KBM-7 (cell line): ENCODE results near the gene DTX3.
"Not testable (repeated sequence)": the region's sequence is repeated elsewhere in the genome, so short reads cannot be mapped to it uniquely, and the experiment has no call there.

ENCODE experiments used
- DNase-seq: peaks from one replicate; pipeline ENCODE4 v3.0.0-alpha.2; 2015
- in situ Hi-C: fragments of 300-500 bp; cut with MboI; formaldehyde crosslinking; loops from 2 replicates; pipeline ENCODE4 v1.14.3; 2020; ENCODE audit warnings: low sequenced_read_pairs, low pct_unique_long_range_greater_than_20kb, mixed read lengths

The DTX3 gene

GRCh38 chr12:57616383-57617101 lies 11.9 kb downstream of the DTX3 start:
- DNase-seq = no peak
- in situ Hi-C loops = no loop called here

GRCh38 chr12:57617942-57618341 lies 13.3 kb downstream of the DTX3 start:
- in situ Hi-C loops = no loop called here
- DNase-seq = no peak

DNA sequence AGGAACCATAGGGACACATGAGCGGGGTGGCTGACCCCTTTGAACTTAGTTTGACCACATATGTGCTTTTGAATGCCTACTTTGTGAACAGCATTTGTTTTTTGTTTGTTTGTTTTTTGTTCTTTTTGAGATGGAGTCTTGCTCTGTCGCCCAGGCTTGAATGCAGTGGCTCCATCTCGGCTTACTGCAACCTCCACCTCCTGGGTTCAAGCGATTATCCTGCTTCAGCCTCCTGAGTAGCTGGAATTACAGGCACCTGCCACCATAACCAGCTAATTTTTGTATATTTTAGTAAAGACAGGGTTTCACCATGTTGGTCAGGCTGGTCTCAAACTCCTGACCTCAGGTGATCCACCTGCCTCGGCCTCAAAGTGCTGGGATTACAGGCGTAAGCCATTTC lies 13.8 kb downstream of the DTX3 start:
- in situ Hi-C loops, DNase-seq: not testable (repeated sequence)

GRCh38 chr12:57618966-57619433 lies 14.4 kb downstream of the DTX3 start:
- no peak for DNase-seq
- in situ Hi-C loops = no loop called here

DNA sequence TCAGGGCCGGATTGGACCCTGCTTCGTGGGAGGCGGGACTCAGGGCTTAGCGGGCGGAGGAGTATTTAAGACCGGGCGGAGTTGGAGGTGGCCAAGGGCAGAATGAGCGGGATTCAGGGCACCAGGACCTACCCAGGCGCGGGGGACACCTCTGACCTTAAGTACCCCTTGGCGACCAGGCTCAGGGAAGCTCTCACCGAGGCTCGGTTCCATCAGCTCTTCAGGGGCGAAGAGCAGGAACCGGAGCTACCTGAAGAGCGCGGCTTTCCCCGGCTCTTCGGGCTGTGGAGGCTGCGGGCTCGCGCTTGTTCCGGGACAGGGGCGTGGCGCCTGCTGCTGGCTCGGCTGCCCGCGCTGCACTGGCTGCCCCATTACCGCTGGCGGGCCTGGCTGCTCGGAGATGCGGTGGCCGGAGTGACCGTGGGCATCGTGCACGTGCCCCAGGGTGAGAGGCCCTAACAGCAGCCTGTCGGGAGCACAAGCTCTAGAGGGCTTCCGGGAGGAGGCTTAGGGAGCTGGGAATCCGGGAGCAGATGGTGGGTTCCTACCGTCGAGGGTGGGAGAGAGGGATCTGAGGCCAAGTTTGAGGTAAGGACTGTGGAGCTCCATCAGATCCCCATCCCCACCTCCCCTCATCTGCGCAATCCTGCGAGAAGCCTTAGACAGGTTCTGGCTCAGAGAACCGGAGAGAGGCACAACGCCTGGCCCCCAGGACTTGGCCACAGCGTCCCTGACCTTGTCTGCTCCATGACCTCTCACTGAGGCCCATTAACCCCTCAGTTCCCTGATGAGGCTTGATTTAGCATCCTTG lies 15.0 kb downstream of the DTX3 start:
- no peak for DNase-seq
- in situ Hi-C loops = no loop called here

DNA sequence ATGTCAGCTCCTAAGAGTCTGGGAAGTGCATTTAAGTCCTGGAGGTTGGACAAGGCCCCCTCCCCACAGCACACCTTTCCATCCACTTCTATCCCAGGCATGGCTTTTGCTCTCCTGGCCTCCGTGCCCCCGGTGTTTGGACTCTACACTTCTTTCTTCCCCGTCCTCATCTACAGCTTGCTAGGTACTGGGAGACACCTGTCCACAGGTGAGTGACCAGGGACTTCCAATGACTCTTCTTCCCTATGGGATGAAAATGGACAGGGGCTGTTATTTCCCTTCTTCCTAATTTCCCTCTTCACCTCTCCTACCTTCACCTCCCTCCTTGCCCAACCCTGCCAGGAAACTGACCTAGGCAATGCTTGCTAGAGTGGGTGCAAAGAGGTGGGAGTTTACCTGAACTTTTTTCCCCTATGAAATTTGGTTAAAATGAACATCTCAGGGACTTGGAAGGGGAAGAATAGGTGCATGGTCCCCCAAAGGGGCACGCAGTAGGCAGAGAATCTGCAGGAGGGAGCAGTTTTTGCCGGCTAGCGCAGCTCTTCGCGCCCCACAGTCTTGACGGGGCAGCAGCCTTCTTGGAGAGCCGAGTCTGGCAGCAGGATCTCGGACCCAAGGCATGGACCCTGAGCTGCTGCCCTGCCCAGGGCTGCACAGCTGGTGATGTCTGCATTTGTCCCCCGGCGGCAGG lies 15.8 kb downstream of the DTX3 start:
- no peak for DNase-seq
- in situ Hi-C loops = no loop called here

DNA sequence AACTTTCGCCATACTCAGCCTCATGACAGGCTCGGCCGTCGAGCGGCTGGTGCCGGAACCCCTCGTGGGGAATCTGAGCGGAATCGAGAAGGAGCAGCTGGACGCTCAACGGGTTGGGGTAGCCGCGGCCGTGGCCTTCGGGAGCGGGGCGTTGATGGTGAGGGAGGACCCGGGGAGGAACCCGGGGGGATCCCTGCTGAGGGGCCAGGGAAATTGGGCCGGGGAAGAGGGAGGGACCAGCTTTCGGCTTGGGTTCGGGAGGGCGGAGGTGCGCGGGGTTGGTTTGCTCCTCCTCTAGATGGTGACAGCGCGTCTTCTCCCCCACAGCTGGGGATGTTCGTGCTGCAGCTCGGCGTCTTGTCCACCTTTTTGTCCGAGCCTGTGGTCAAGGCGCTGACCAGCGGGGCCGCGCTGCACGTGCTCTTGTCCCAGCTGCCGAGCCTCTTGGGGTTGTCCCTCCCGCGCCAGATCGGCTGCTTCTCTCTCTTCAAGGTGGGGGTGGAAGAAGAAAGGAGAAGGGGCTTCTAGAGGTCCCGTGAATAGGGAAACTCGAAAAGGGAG lies 16.4 kb downstream of the DTX3 start:
- DNase-seq = no peak
- in situ Hi-C loops = no loop called here

DNA sequence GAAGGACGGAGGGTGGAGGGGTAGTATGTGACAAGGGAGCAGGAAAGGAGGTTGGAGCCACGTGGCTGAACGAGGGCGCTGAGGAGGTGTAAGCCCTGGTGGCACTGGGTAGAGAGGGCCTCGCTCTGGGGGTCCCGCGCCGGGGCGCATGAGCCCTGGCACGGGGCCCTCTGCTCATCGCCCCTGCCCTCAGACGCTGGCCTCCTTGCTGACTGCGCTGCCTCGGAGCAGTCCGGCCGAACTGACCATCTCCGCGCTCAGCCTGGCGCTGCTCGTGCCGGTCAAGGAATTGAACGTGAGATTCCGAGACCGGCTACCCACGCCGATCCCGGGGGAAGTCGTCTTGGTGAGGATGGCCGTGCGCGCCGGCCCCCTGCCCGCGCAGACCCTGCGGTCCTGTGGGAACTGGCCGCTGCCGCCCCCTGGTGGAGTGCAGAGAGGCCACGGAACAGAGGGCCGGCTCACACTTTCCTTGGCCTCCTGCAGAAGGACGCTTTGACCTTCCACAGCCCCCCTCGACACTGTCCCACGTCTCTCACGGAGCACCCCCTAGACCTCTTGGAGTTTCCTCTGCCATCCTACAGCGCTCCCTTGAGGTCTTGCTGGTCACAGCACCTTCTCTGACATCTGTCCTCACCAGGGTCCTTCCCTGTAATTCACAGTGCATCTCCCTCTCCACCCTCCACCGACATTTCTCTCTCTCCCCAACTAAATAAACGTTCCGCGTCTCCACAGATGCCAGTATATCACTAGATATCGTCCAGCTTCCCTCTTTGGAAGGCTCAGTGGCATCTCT lies 17.1 kb downstream of the DTX3 start:
- DNase-seq = peak; percentile 54
- in situ Hi-C loops = no loop called here

DNA sequence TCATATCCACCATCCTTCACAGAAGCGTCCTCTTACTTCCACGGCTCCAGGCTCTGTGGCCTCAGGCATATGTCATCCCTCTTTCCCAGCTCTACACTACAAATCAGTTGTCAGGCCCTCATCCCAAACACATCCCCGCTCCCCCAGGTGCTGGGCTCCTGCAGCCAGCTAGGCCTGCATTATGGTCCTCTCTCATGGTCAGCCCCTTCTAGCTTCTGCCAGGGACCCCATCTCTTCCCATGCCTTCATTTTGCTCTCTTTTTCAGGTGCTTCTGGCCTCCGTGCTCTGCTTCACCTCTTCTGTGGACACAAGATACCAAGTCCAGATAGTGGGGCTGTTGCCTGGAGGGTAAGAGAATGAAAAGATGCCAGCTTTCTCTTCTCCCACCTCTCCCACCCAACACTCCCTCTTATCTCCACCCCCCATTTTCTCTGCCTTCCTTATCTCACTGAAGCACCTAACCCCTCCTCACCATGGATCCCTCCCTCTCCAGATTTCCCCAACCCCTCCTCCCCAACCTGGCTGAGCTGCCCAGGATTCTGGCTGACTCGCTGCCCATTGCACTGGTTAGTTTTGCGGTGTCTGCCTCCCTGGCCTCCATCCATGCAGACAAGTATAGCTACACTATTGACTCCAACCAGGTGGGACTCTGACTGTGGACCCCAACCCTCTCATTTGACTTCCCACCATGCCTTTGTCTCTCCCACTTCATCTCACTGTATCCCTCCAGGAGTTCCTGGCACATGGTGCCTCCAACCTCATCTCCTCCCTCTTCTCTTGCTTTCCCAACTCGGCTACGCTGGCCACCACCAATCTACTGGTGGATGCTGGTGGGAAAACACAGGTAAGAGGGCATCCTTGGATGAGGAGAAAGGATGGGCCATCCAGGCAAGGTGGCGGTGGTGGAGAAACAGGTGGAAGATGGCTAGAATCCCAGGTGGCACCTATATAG lies 17.9 kb downstream of the DTX3 start:
- no peak for DNase-seq
- in situ Hi-C loops = no loop called here

DNA sequence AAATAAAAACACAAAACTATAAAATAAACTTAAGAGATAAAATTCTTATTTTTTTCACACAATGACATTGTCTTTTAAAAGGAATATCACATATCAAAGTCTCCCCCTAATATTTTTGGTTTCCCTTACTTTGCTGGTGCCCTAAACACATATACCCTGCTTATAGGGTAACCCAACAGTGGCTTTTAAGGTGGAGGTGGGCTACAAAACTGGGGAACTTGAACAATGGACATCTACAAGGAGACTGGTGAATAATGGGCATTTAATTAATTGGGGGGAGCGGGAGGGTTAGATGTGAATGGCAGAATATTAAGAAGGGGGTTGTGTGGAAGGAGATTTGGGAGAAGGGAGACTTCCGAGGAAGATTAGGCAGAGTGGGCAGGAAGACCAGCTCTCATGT lies 18.8 kb downstream of the DTX3 start:
- DNase-seq = no peak
- in situ Hi-C loops = no loop called here

DNA sequence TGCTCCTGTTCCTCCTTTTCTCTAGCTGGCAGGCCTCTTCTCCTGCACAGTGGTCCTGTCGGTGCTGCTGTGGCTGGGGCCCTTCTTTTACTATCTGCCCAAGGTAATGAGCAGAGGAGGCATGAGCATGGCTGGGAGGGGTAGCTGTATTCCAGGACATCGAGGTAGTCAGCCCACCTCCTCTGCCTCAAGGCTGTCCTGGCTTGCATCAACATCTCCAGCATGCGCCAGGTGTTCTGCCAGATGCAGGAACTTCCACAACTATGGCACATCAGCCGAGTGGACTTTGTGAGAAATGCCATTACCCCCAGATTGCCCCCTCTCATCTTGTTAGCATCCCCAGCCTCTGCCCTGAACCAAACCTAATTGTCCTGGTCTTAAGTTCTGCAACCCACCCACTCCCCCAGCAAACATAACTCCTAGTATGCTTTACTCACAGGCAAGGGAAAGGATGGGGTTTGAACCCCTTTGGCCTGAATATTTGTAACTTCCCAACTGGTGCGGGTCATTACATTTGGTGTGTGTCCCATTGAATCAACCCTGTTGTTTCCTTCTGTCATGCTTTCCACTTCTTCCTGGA lies 19.3 kb downstream of the DTX3 start:
- no peak for DNase-seq
- in situ Hi-C loops = no loop called here

GRCh38 chr12:57624441-57625220 lies 20.0 kb downstream of the DTX3 start:
- in situ Hi-C loops = no loop called here
- DNase-seq = no peak

DNA sequence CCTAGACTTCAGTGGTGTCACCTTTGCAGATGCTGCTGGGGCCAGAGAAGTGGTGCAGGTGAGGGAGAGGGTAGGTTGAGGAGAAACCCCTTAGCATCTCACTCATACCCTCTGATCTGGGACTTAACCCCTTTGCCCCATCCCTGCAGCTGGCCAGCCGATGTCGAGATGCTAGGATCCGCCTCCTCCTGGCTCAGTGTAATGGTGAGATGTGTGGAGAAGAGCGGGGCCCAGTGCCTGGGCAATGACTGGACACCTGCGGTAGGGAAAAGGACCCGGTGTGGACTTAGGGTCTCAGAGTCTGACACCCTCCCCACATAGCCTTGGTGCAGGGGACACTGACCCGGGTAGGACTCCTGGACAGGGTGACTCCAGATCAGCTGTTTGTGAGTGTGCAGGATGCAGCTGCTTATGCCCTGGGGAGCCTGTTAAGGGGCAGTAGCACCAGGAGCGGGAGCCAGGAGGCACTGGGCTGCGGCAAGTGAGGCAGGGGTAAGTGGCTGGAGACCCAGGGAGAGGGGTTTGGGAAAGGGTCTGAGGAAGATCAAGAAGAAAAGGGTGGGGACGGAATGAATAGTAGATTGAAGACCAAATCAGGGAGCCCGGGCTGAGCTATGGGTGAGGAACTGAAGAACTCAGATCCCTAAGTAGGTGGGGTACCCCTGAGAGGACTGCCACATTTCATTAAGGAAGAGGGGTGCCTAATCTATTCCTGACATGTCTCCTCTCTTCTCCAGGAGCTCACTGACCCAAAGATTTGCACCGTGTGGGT lies 20.8 kb downstream of the DTX3 start:
- DNase-seq = no peak
- in situ Hi-C loops = no loop called here

GRCh38 chr12:57626111-57626920 lies 21.7 kb downstream of the DTX3 start:
- in situ Hi-C loops = no loop called here

GRCh38 chr12:57626921-57627445 lies 22.4 kb downstream of the DTX3 start:
- in situ Hi-C loops = no loop called here
- no peak for DNase-seq

More at GRCh38 chr12:57626111-57626920, 21.7 kb downstream of the DTX3 start:
- DNase-seq = no peak
